Measurements from ENCODE around the gene HIBADH.

The HIBADH gene

GRCh38 chr7:27686315-27686714 lies 23.6 kb upstream of the HIBADH start:
- DNase-seq: no peak
- Histone ChIP-seq H3K27me3 (no peaks in the 10 kb centered on the region), H3K36me3 (no peaks in the 10 kb centered on the region)

GRCh38 chr7:27685893-27686292 lies 23.2 kb upstream of the HIBADH start:
- no peaks in the 10 kb centered on the region for H3K4me1 ChIP-seq
- DNase-seq: no peak
- no peaks in the 10 kb centered on the region for H3K27me3 ChIP-seq
- H3K9me3 ChIP-seq: no peaks in the 10 kb centered on the region; the same call in 1 of the 2 replicates
- TF ChIP-seq CTCF (IDR thresholded peaks at IDR 0.05; ENCODE audit: low read depth, low read length): no peak
- no peak overlapping the region for H3K4me3 ChIP-seq (ENCODE audit: low read depth, low read length)
- H3K36me3 ChIP-seq: no peaks in the 10 kb centered on the region

More at GRCh38 chr7:27686315-27686714, 23.6 kb upstream of the HIBADH start:
- Histone ChIP-seq H3K9me3 (no peaks in the 10 kb centered on the region), H3K4me1 (no peaks in the 10 kb centered on the region), H3K4me3 (ENCODE audit: low read depth, low read length) (no peak overlapping the region)
- no peak for TF ChIP-seq CTCF (IDR thresholded peaks at IDR 0.05; ENCODE audit: low read depth, low read length)

- no peaks in the 10 kb centered on the region for H3K36me3 ChIP-seq
- no peaks in the 10 kb centered on the region; the same call in 1 of the 2 replicates for H3K9me3 ChIP-seq
- no peaks in the 10 kb centered on the region; the same call in 1 of the 2 replicates for H3K4me1 ChIP-seq
- no peak for TF ChIP-seq CTCF (IDR thresholded peaks at IDR 0.05; ENCODE audit: low read depth, low read length)
- no peaks in the 10 kb centered on the region for H3K27me3 ChIP-seq
- no peak for DNase-seq
- H3K4me3 ChIP-seq (ENCODE audit: low read depth, low read length): no peak overlapping the region
These were observed 22.5 kb upstream of the HIBADH start for GRCh38 chr7:27685209-27685608.

- no peak for DNase-seq
- Histone ChIP-seq H3K36me3 (no peaks in the 10 kb centered on the region), H3K27me3 (no peaks in the 10 kb centered on the region), H3K9me3 (no peaks in the 10 kb centered on the region; the same call in 1 of the 2 replicates), H3K4me3 (ENCODE audit: low read depth, low read length) (no peak overlapping the region), H3K4me1 (no peaks in the 10 kb centered on the region; the same call in 1 of the 2 replicates)
- TF ChIP-seq CTCF (IDR thresholded peaks at IDR 0.05; ENCODE audit: low read depth, low read length): no peak
These were observed 21.8 kb upstream of the HIBADH start for GRCh38 chr7:27684491-27684890.

GRCh38 chr7:27680610-27681009 lies 17.9 kb upstream of the HIBADH start:
- TF ChIP-seq CTCF (IDR thresholded peaks at IDR 0.05; ENCODE audit: low read depth, low read length): no peak
- Histone ChIP-seq H3K4me3 (ENCODE audit: low read depth, low read length) (no peak overlapping the region), H3K27me3 (no peaks in the 10 kb centered on the region), H3K4me1 (no peaks in the 10 kb centered on the region; the same call in 1 of the 2 replicates), H3K9me3 (no peaks in the 10 kb centered on the region; the same call in 1 of the 2 replicates), H3K36me3 (no peaks in the 10 kb centered on the region)
- DNase-seq: no peak

- no peaks in the 10 kb centered on the region; the same call in 1 of the 2 replicates for H3K4me1 ChIP-seq
- no peaks in the 10 kb centered on the region for H3K27me3 ChIP-seq
- TF ChIP-seq CTCF (IDR thresholded peaks at IDR 0.05; ENCODE audit: low read depth, low read length): no peak
- no peak overlapping the region for H3K4me3 ChIP-seq (ENCODE audit: low read depth, low read length)
- no peaks in the 10 kb centered on the region for H3K36me3 ChIP-seq
- DNase-seq: no peak
- H3K9me3 ChIP-seq: no peaks in the 10 kb centered on the region; the same call in 1 of the 2 replicates
These were observed 16.1 kb upstream of the HIBADH start for GRCh38 chr7:27678617-27679260.
